GM12875 (cell line): ENCODE data around the gene TNFAIP8L2.

Source experiments
- H3K4me3 ChIP-seq: one replicate; pipeline ENCODE4 v1.5.1; 2011; ENCODE audit warnings: low read depth, low read length, control low read depth
- CTCF ChIP-seq: IDR thresholded peaks from 2 replicates; pipeline ENCODE4 v1.5.1; 2011; ENCODE audit warnings: low read depth, mild to moderate bottlenecking, control low read depth, inconsistent platforms, low read length, moderate library complexity, borderline replicate concordance; ENCODE audit not compliant: insufficient read depth

Gene TNFAIP8L2

GRCh38 chr1:151156515-151156819 is at the start of gene TNFAIP8L2:
TNFAIP8L2 (plus strand) TSS chr1:151156649; CDS start chr1:151158698, 2,049 bp downstream.
- H3K4me3 ChIP-seq = peak within 1 kb of the TSS; percentile 86
- no peak for TF ChIP-seq CTCF

DNA sequence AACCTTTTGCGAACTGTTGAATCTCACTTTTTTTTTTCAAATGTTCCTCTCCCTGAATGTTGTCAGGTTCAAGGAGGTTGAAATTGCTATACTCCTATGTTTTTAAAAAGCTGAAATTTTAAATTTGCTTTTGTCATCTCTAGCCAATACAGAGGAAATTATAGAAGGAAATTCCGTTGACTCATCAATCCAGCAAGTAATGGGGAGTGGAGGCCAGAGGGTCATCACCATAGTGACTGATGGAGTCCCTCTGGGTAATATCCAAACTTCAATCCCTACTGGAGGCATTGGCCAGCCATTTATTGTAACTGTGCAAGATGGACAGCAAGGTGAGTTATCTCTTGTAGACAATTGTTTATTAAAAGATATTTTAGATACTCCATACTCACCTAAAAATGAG is 49.6 kb upstream of the TNFAIP8L2 start:
- no peak for TF ChIP-seq CTCF
- H3K4me3 ChIP-seq = no peak overlapping the region

DNA sequence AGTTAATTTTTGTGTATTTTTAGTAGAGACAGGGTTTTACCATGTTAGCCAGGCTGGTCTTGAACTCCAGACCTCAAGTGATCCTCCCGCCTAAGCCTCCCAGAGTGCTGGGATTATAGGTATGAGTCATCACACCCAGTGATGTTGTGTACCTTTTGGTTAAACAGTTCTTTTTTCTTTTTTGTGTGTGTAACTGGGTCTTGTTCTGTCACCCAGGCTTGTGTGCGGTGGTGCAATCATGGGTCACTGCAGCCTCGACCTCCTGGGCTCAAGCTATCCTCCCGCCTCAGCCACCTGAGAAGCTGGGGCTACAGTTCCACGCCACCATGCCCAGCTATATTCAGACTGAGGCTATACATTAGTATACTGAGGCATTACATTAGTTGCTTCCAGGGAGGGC is 48.1 kb upstream of the TNFAIP8L2 start:
- TF ChIP-seq CTCF = no peak
- no peak overlapping the region for H3K4me3 ChIP-seq

GRCh38 chr1:151113877-151114276 is 42.6 kb upstream of the TNFAIP8L2 start:
- no peak overlapping the region for H3K4me3 ChIP-seq
- no peak for TF ChIP-seq CTCF

DNA sequence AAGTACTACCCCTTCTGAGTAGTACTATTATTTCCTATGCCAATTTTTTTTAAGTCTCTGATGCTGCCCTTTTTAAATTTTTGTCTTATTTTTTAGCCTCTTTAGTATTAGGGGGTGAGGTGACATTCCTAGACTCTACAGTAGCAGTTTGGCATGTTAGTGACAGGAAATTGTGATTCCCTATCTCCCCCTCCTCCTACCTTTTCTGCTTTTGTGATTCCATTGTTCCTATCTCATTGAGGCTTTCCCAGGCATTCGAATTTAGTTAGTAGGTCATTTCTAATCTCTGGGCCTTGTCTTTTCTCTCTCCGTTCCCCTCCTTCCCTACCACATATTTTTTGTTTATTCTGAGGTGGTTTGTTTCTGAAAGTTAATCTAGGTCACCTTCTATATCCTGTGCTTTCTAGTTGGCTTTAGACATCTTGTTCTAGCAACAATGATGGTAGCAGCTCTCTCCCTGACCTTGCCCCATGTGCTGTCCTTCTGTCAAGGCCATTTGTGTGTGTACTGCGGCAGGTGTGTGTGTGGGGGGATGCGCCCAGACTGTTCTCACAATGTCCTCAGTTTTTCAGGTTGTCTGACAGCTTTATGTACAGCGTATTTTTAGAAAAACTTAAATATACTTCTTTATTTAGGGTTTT is 31.6 kb upstream of the TNFAIP8L2 start:
- H3K4me3 ChIP-seq = no peak overlapping the region
- TF ChIP-seq CTCF = no peak

DNA sequence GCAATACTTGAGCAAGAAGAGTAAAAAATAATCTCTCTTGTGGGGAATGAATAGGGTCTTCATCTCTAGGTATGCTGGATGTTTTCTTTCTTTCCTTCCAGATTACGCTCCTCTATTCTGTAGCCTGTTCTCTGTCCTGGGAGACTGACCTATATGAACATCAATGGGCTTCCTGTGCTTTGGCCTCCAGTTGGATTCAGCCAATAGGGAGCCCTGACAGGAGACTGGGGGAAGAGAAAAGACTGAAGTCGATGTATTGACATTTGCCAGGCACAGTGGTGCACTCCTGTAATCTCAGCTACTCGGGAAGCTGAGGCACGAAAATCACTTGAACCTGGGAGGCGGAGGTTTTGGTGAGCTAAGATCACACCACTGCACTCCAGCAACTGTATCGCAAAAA is 27.6 kb upstream of the TNFAIP8L2 start:
- TF ChIP-seq CTCF = no peak
- H3K4me3 ChIP-seq = no peak overlapping the region

DNA sequence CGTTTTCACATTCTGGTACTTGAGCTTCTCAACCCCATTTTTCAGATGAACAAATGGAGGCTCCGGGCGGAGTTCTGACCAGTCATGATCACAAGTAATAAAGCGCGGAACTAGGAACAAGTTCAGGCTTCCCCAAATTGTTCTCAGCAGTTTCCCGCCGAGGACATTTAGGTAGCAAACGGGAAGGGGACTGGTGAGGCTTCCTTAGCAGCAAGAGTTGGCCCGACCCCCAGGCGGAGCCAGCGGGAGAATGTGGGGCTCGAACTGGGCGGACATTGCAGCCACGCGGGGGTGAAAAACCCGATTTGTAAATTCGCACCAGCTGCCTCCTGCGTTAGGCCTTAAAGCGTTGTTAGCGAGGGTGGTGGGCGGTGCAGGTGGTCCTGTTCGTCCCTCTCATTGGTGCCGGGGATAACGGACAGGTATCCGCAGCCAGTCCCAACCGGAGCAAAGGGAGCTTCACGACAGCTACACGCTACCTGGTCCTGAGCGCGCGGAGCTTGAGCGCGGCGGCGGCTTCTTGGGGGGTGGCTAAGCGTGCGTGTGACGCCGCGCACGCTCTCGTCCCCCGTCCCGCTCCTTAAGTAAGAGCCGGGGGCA is 25.4 kb upstream of the TNFAIP8L2 start:
- peak overlapping the region; percentile 6 for H3K4me3 ChIP-seq
- no peak for TF ChIP-seq CTCF
